Liver (tissue), 3 donors: ENCODE data around the gene WNT2.

Source experiments
- GABPA ChIP-seq, 2 donors: IDR thresholded peaks in 1 of 2; conservative IDR thresholded peaks in 1 of 2; 2 replicates each; pipeline ENCODE4 v1.6.1; 2016; ENCODE audit warnings: antibody characterized with exemption in 2 of 2, mild to moderate bottlenecking in 1 of 2, moderate library complexity in 1 of 2
- JUND ChIP-seq, 2 donors: IDR thresholded peaks; 2 replicates each; pipeline ENCODE4 v1.6.1; 2016; ENCODE audit warnings: antibody characterized with exemption in 2 of 2
- RAD21 ChIP-seq, 2 donors: IDR thresholded peaks; 2 replicates each; pipeline ENCODE4 v1.6.1; 2016; ENCODE audit warnings: antibody characterized with exemption in 2 of 2, mild to moderate bottlenecking in 2 of 2
- YY1 ChIP-seq: IDR thresholded peaks from 2 replicates; pipeline ENCODE4 v1.6.1; 2016; ENCODE audit warnings: antibody characterized with exemption, mild to moderate bottlenecking
- TF ChIP-seq, protein P1 (sequence below): fragments of 150-350 bp; IDR thresholded peaks from 2 replicates; pipeline ENCODE4 v1.5.1; 2017; ENCODE audit warnings: improper control_type of control experiment, low read depth, low read length; ENCODE audit not compliant: missing input control
- donor health status: healthy.
- donor health status: healthy.

DNA sequence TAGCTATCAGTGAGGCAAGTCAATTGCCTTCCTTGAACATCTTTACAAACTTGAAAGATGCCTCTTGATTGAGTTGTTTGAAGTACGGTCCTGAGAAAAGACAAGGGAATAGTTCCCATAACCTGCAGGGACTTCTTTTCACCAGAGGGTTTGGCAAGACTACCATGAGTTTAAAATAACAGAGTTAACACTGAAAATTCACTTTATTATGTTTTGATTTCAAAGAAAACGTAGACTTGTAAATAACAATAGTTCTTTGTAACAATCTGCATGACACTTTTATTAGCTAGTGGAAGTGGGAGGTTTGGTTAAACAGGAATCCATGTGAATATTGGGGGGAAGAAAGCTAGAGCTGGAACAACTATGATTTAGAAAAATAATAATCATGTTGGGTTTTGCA is 49.5 kb downstream of the WNT2 start:
- TF ChIP-seq YY1, result no peak
- TF ChIP-seq JUND (IDR thresholded peaks at IDR 0.05), result no peak
- TF ChIP-seq, protein P1, sequence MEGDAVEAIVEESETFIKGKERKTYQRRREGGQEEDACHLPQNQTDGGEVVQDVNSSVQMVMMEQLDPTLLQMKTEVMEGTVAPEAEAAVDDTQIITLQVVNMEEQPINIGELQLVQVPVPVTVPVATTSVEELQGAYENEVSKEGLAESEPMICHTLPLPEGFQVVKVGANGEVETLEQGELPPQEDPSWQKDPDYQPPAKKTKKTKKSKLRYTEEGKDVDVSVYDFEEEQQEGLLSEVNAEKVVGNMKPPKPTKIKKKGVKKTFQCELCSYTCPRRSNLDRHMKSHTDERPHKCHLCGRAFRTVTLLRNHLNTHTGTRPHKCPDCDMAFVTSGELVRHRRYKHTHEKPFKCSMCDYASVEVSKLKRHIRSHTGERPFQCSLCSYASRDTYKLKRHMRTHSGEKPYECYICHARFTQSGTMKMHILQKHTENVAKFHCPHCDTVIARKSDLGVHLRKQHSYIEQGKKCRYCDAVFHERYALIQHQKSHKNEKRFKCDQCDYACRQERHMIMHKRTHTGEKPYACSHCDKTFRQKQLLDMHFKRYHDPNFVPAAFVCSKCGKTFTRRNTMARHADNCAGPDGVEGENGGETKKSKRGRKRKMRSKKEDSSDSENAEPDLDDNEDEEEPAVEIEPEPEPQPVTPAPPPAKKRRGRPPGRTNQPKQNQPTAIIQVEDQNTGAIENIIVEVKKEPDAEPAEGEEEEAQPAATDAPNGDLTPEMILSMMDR, result no peak
- no peak for TF ChIP-seq GABPA (IDR thresholded peaks at IDR 0.05 in 1 of 2, conservative IDR thresholded peaks at IDR 0.05 in 1 of 2)
- no peak for TF ChIP-seq RAD21 (IDR thresholded peaks at IDR 0.05)
